ENCODE data around the gene SPDYE6.

The SPDYE6 gene

GRCh38 chr7:102376964-102377466, 20.8 kb upstream of the SPDYE6 start:
- TF ChIP-seq CTCF (IDR thresholded peaks at IDR 0.05) = no peak

DNA sequence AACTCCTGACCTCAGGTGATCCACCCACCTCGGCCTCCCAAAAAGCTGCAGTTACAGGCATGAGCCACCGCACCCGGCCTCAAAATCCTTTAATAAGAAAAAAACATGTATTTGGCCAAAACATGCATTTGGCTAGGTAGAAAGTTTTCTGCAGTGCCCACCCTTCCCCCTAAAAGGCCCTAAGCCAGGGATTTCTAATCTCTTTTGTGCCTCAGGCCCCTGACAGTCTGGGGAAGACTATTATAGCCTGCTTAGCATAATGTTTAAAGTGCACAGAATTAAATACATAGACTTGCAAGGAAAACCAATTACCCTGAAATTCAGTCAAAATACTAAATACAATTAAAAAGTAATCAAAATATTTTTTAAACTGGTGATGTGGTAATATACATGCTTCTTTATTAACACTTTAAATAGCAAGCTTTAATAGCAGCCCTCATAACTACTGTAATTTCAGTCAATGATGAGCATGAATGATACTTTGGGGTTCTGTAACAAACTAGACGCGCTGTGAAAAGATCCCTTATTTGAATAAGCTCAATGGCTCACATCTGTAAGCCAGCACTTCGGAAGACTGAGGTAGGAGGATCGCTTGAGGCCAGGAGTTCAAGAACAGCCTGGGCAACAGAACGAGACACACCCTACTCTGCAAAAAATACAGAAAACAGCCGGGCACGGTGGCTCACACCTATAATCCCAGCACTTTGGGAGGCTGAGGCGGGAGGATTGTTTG, 29.9 kb downstream of the SPDYE6 start:
- TF ChIP-seq CTCF (IDR thresholded peaks at IDR 0.05) = no peak

DNA sequence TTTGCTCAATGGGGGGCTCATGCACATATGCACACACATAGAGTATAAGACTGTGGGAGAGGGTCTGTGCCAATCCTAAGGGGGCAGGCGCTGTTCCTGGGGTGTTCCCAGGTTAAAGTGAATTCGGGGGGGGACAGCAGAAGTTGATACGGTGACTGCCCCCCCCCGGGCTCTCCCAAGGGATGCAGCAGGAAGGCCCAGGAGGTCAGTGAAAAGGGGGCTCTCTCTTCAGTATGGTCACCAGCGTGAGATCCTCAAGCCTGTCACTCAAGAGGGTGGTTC, 32.4 kb downstream of the SPDYE6 start:
- no peak for TF ChIP-seq CTCF (IDR thresholded peaks at IDR 0.05)

- TF ChIP-seq CTCF (IDR thresholded peaks at IDR 0.05) = no peak
These were observed 34.0 kb downstream of the SPDYE6 start for GRCh38 chr7:102322202-102322715.

GRCh38 chr7:102321351-102322201, 34.7 kb downstream of the SPDYE6 start:
- TF ChIP-seq CTCF (IDR thresholded peaks at IDR 0.05) = no peak

DNA sequence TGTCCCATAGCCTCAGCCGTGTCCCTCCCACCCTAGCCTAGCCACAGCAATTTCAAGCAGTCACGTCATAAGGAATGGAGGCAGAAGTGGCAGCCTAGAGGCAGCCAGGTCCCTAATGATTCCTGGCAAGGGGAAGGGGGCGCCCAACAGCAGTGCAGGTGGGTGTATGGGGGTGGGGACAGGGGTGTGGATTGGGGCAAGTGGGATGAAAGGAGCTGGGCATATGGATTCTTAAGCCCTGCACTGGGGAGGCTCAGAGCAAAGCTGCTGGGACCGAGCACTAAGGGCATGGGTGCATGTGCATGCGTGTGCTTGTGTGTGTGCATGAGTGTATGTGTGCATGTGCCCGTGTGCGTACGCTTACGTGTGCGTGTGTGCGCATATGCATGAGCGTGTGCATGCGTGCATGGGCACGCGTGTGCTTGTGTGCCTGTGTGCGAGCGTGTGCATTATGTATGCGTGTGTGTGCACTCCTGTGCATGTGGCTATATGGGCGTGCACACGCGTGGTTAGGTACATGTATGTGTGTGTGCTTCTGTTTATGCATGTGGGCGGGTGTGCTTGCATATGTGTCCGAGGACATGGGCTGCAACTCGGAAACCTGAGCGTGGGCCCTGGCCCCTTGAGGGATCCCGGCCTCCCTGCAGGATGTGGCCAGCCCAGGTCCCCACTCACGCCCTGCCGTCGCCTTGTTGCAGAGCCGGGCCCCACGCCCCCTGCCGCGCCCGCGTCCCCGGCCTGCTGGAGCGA, 35.5 kb downstream of the SPDYE6 start:
- TF ChIP-seq CTCF (IDR thresholded peaks at IDR 0.05) = no peak

DNA sequence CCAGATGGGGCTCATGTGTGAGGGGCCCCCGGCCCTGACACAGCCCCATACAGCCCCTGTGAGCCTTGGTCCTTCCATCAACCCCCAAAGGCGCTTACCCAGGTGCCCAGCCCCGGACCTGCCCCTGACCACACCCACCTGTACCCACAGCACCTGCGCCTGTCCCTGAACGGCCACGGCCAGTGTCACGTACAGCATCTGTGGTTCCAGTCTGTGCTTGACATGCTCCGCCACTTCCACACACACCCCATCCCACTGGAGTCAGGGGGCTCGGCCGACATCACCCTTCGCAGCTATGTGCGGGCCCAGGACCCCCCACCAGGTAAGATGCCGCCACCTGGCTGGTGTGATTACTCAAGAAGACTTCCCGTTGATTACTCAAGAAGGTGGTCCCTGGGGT, 36.1 kb downstream of the SPDYE6 start:
- TF ChIP-seq CTCF (IDR thresholded peaks at IDR 0.05) = no peak
